Suprapubic skin (tissue), 4 donors: ENCODE results near the gene ZIC5.

Source experiments
- POLR2A ChIP-seq, 2 donors: fragments of 450-650 bp; IDR thresholded peaks; one replicate each; pipeline ENCODE4 v1.6.1; 2017; ENCODE audit warnings: antibody characterized with exemption in 2 of 2, mild to moderate bottlenecking in 2 of 2, moderate library complexity in 2 of 2
- POLR2AphosphoS5 ChIP-seq, 3 donors: sonication (generic); formaldehyde crosslinking; IDR thresholded peaks; one replicate each; pipeline ENCODE4 v1.6.1; 2017; ENCODE audit warnings: antibody characterized with exemption in 3 of 3
- TF ChIP-seq, protein P1 (sequence below), 2 donors: fragments of 200-600 bp in 1 of 2; fragments of 450-650 bp in 1 of 2; sonication (generic) in 1 of 2; IDR thresholded peaks; one replicate each; pipeline ENCODE4 v1.5.1; 2016 to 2019; ENCODE audit warnings: antibody characterized with exemption in 2 of 2, mild to moderate bottlenecking in 1 of 2, moderate library complexity in 1 of 2

DNA sequence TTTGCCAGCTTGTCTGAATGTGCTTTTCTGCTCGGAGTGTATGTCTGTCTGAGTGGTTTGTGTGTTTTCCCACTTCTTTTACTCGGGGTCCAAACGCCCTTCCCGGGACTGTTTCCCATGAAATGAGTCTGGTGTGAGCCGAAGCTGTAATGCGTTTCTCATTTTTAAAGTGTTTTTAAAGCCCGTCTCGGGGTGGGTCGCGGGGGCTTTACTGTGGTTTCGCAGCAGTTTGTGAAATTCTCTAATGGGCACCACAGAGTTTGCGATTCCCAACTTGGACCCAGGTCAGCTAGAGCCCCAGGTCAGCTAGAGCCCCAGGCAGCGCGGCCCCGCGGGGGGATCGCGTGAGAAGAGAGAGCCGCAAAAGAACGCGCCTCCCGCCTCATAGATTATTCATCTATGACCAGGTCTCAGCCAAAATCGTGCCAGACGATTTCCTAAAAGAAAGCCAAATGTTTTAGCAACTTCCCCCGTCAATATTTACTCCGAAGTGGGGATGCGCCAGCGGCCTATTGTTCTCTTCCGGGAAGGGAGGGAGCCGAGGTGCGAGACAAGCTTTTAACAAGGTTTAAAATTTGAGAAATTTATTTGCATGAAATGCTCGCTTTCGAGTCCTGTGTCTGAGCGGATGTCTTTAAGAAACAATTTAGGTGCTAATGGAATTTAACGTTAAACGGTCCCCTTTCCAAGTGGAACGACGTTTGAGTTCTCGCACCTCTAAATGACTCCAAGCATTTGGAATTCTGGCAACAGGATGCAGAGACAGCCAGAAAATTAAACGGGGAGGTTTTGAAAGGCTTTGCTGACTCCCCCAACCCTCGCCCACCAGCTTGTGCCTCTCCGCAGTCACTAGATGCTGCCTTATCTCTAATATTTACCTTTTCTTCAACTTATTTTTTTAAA, 12.2 kb upstream of the ZIC5 start:
- no peak for TF ChIP-seq POLR2AphosphoS5 (IDR thresholded peaks at IDR 0.05)
- TF ChIP-seq, protein P1, sequence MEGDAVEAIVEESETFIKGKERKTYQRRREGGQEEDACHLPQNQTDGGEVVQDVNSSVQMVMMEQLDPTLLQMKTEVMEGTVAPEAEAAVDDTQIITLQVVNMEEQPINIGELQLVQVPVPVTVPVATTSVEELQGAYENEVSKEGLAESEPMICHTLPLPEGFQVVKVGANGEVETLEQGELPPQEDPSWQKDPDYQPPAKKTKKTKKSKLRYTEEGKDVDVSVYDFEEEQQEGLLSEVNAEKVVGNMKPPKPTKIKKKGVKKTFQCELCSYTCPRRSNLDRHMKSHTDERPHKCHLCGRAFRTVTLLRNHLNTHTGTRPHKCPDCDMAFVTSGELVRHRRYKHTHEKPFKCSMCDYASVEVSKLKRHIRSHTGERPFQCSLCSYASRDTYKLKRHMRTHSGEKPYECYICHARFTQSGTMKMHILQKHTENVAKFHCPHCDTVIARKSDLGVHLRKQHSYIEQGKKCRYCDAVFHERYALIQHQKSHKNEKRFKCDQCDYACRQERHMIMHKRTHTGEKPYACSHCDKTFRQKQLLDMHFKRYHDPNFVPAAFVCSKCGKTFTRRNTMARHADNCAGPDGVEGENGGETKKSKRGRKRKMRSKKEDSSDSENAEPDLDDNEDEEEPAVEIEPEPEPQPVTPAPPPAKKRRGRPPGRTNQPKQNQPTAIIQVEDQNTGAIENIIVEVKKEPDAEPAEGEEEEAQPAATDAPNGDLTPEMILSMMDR (IDR thresholded peaks at IDR 0.05), result no peak
- no peak for TF ChIP-seq POLR2A (IDR thresholded peaks at IDR 0.05)
